Heart left ventricle (tissue), 16 donors: ENCODE results near the gene PNLIPRP2. TPM values are rescaled to one million over a fixed set of nuclear protein-coding genes. Genes with fewer than 3 reads are reported as not detected.

ENCODE experiments used
- ATAC-seq, 4 donors: fragments of 200-7000 bp; cut with Tn5 transposase; one replicate each; pipeline ENCODE4 v1.9.1; 2020 to 2022; ENCODE audit warnings: moderate library complexity in 4 of 4, mild to moderate bottlenecking in 3 of 4, moderate number of reproducible peaks in 1 of 4
- DNase-seq, 5 donors: peaks; one replicate each; pipeline ENCODE4 v3.0.0-alpha.2; 2020
- H3K27ac ChIP-seq, 12 donors: fragments of 200-600 bp; sonication (generic) in 4 of 12; one replicate each; pipeline versions ENCODE4 v1.5.0 to v1.8.0; 2016 to 2022; ENCODE audit warnings: mild to moderate bottlenecking in 2 of 12
- H3K27me3 ChIP-seq, 9 donors: fragments of 200-600 bp; sonication (generic) in 2 of 9; one replicate each; pipeline versions ENCODE4 v1.5.1 to v1.8.0; 2016 to 2022; ENCODE audit warnings: mild to moderate bottlenecking in 3 of 9
- H3K36me3 ChIP-seq, 9 donors: fragments of 200-600 bp; sonication (generic) in 2 of 9; one replicate each; pipeline versions ENCODE4 v1.5.0 to v1.8.0; 2018 to 2022; ENCODE audit warnings: mild to moderate bottlenecking in 2 of 9
- H3K4me1 ChIP-seq, 12 donors: fragments of 200-600 bp; sonication (generic) in 4 of 12; one replicate each; pipeline versions ENCODE4 v1.5.0 to v1.8.0; 2016 to 2022; ENCODE audit warnings: mild to moderate bottlenecking in 3 of 12
- H3K4me3 ChIP-seq, 12 donors: fragments of 200-600 bp; sonication (generic) in 4 of 12; one replicate each; pipeline versions ENCODE4 v1.5.0 to v1.8.0; 2017 to 2022; ENCODE audit warnings: mild to moderate bottlenecking in 9 of 12, moderate library complexity in 4 of 12
- H3K9me3 ChIP-seq, 12 donors: fragments of 200-600 bp; sonication (generic) in 4 of 12; one replicate each; pipeline versions ENCODE4 v1.5.0 to v1.8.0; 2016 to 2022; ENCODE audit warnings: mild to moderate bottlenecking in 1 of 12
- POLR2A ChIP-seq, 2 donors: fragments of 450-650 bp; IDR thresholded peaks; one replicate each; pipeline ENCODE4 v1.6.1; 2017; ENCODE audit warnings: antibody characterized with exemption in 2 of 2, mild to moderate bottlenecking in 2 of 2, moderate library complexity in 2 of 2
- WGBS, 4 donors: extraction: QIAGEN DNeasy Blood & Tissue Kit in 2 of 4; methylation state at CpG; one replicate each; pipeline versions ENCODE4 v1.1.5 to v1.1.7; 2013 to 2018; 5-methylcytosine and 5-hydroxymethylcytosine counted together
- intact Hi-C, 10 donors: fragments of 100-400 bp; cut with DNase I; formaldehyde crosslinking; loops; one replicate each; pipeline versions ENCODE4 v1.11.1 to v1.14.2; 2022
- polyA plus RNA-seq, 2 donors: library from polyadenylated mRNA; stranded (reverse); fragments of 200-250 nt; gene quantifications; one replicate each; pipeline ENCODE4 v1.2.3, GENCODE V29; 2013
- total RNA-seq, 9 donors: library from RNA; depleted of rRNA in 2 of 9; stranded (reverse); fragments of >200 nt in 2 of 9; fragmentation: NEBNext Ultra II Directional in 3 of 9; extraction: Animal tissue kit (Norgen Biotek cat#: 25700) in 3 of 9; gene quantifications; one replicate each; pipeline versions ENCODE4 v1.1.0 to v1.2.4, GENCODE V29; 2016 to 2023
- TF ChIP-seq, protein P1 (sequence below), 12 donors: fragments of 200-600 bp; sonication (generic) in 4 of 12; IDR thresholded peaks; one replicate each; pipeline versions ENCODE4 v1.5.0 to v1.8.0; 2018 to 2022; ENCODE audit warnings: antibody characterized with exemption in 12 of 12, mild to moderate bottlenecking in 5 of 12
- donor health status: ischemic (EF 13 %, LVEDD 7.1; RV severe dilation, severe dysfunction).
- donor health status: healthy with polysubstance abuse.
- donor health status: DM: no; HTN: yes; CAD: no.
- donor health status: DM: no; HTN: no; CAD: no.
- donor health status: ischemic (EF 25% LVEDD 6.9; RV normal size, moderate dysfunction).
- donor health status: ischemic (EF 25% LVEDD 5.7; RV mildly dilated, moderate dysfunction).
- donor health status: healthy.
- donor health status: DM: yes; HTN: yes; CAD: no.
- donor health status: ischemic (EF 35%, LVEDD 5.7; RV mildly dilated, moderate dysfunction).
- donor health status: nonischemic (EF 11% LVEDD 7.7; RV severe dilation, severe dysfunction).
- donor health status: DM: yes; HTN: yes; CAD: no.
- donor health status: PGD.
- donor health status: ischemic (EF 29% LVEDD 5.4; RV normal size, mild dysfunction).
- donor health status: nonischemic (EF 23%, LVEDD 6.1; RV moderate dilation, normal function).

The PNLIPRP2 gene
- total and polyA plus RNA-seq, 11 donors: 0.04 to 0.27 TPM; not detected in 9

DNA sequence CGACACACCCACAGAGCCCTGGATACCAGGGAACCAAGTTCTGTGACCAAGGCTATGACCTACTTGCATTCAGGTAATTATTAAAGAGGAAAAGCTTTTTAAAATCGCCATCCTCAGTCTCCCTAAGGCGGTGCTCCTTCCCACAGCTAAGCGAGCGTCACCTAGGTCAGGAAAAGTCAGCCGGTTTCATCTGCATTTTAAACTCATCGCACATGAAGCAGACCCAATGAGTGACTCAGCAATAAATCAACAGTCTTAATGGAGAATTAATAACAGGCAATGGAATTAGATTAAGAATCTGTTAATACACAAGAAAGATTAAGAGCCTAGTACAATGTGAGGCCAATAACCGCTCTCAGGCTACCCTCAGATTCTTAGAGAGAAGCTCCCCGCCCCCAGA is 62.4 kb downstream of the PNLIPRP2 start:
- TF ChIP-seq POLR2A (IDR thresholded peaks at IDR 0.05): no peak
- TF ChIP-seq, protein P1, sequence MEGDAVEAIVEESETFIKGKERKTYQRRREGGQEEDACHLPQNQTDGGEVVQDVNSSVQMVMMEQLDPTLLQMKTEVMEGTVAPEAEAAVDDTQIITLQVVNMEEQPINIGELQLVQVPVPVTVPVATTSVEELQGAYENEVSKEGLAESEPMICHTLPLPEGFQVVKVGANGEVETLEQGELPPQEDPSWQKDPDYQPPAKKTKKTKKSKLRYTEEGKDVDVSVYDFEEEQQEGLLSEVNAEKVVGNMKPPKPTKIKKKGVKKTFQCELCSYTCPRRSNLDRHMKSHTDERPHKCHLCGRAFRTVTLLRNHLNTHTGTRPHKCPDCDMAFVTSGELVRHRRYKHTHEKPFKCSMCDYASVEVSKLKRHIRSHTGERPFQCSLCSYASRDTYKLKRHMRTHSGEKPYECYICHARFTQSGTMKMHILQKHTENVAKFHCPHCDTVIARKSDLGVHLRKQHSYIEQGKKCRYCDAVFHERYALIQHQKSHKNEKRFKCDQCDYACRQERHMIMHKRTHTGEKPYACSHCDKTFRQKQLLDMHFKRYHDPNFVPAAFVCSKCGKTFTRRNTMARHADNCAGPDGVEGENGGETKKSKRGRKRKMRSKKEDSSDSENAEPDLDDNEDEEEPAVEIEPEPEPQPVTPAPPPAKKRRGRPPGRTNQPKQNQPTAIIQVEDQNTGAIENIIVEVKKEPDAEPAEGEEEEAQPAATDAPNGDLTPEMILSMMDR (IDR thresholded peaks at IDR 0.05): no peak
- no peaks in the 10 kb centered on the region for H3K9me3 ChIP-seq
- intact Hi-C loops: loop anchor here in 9 of 10 donors (2.0 to 10.0 kb wide), 5 partner anchors 59 to 492 kb away; partner anchors contain the start of gene HSPA12A (in 1 of the 9)
- H3K4me1 ChIP-seq: peaks cover 0 to 21% (median 10%) of the 10 kb centered on the region in 12 donors
- no peak overlapping the region for H3K27ac ChIP-seq
- H3K36me3 ChIP-seq: peaks cover 0 to 17% (median 2%) of the 10 kb centered on the region in 9 donors
- H3K27me3 ChIP-seq: no peaks in the 10 kb centered on the region
- no peak overlapping the region for H3K4me3 ChIP-seq
- DNase-seq (no peak), ATAC-seq (no peak)
- 93 to 95% (median 94%) methylated on average over 9 of the region's 9 CpGs for WGBS, 4 donors

DNA sequence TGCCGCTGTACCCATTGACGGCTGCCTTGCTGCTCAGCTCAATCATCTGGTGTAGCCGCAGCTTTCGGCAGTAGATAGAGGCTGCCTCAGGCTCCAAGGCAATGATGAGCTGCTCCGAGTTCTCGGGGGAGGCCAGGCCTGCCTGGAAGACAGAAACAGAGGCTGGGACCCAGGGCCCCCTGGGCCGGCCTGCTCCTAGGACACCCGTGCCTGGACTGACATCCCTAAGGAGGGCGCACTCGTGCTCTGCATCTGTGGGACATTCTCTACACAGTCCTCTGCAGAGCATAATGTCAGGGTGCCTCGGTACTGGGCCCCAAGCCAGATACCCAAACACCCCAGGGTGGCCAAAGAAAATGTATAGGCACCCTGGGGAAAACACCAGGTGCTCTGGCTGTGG is 63.1 kb downstream of the PNLIPRP2 start:
- TF ChIP-seq POLR2A (IDR thresholded peaks at IDR 0.05): no peak
- TF ChIP-seq, protein P1 (IDR thresholded peaks at IDR 0.05): no peak
- ATAC-seq: no peak
- peaks cover 0 to 27% (median 16%) of the 10 kb centered on the region in 12 donors for H3K4me1 ChIP-seq
- 90 to 97% (median 94%) methylated on average over 8 to 11 of the region's 11 CpGs for WGBS, 4 donors
- DNase-seq: no peak
- intact Hi-C loops: loop anchor here in 9 of 10 donors (2.0 to 10.0 kb wide), 5 partner anchors 58 to 491 kb away; partner anchors contain the start of gene HSPA12A (in 1 of the 9)
- H3K9me3 ChIP-seq: no peaks in the 10 kb centered on the region
- H3K36me3 ChIP-seq: peaks cover 0 to 17% (median 2%) of the 10 kb centered on the region in 9 donors
- H3K27ac ChIP-seq: no peak overlapping the region
- no peaks in the 10 kb centered on the region for H3K27me3 ChIP-seq
- no peak overlapping the region for H3K4me3 ChIP-seq

DNA sequence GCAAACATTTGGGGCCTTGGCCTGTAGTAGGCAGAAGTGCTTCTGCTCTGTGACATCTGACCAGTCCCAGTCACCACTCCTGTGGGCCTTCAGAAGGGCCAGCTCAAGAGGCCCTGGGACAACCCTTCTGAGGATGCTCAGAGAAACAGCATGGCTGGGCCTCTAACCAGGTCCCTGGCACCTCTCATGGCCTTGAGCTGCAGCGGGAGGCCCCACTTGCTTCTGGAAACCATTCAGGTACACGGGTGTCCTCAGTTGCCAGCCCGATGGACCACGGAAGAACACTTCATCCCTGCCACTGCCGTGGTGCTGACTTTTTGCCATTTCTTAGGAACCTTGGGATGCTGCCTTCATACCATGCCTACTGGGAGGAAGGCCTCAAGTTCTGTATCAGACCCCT is 64.0 kb downstream of the PNLIPRP2 start:
- intact Hi-C loops: loop anchor here (5.0 to 10.0 kb wide), 6 partner anchors 58 to 493 kb away; partner anchors contain the start of gene HSPA12A (in 3 of the 10)
- TF ChIP-seq, protein P1 (IDR thresholded peaks at IDR 0.05): no peak
- ATAC-seq (no peak), DNase-seq (no peak)
- H3K9me3 ChIP-seq: no peaks in the 10 kb centered on the region
- peaks cover 0 to 15% (median 0%) of the 10 kb centered on the region in 9 donors for H3K36me3 ChIP-seq
- no peak overlapping the region for H3K27ac ChIP-seq
- H3K4me3 ChIP-seq: no peak overlapping the region
- peaks cover 0 to 37% (median 23%) of the 10 kb centered on the region in 12 donors for H3K4me1 ChIP-seq
- H3K27me3 ChIP-seq: no peaks in the 10 kb centered on the region
- WGBS, 4 donors: 94 to 100% (median 97%) methylated on average over 5 of the region's 5 CpGs

GRCh38 chr10:116685807-116686206 is 65.1 kb downstream of the PNLIPRP2 start:
- H3K4me1 ChIP-seq: peaks cover 0 to 47% (median 33%) of the 10 kb centered on the region in 12 donors
- peaks cover 0 to 12% (median 0%) of the 10 kb centered on the region in 9 donors for H3K36me3 ChIP-seq
- no peak overlapping the region for H3K27ac ChIP-seq
- WGBS, 4 donors: 97 to 98% (median 97%) methylated on average over 6 of the region's 6 CpGs
- intact Hi-C loops: loop anchor here in 9 of 10 donors (5.0 to 10.0 kb wide), 6 partner anchors 56 to 491 kb away; partner anchors contain the start of gene HSPA12A (in 2 of the 9)
- TF ChIP-seq POLR2A (IDR thresholded peaks at IDR 0.05): no peak
- TF ChIP-seq, protein P1 (IDR thresholded peaks at IDR 0.05): no peak
- ATAC-seq: no peak
- H3K4me3 ChIP-seq: no peak overlapping the region
- DNase-seq: no peak
- H3K27me3 ChIP-seq: no peaks in the 10 kb centered on the region
- no peaks in the 10 kb centered on the region for H3K9me3 ChIP-seq
